HepG2 (cell line): ENCODE data around the gene PGS1. TPM values are rescaled to one million over a fixed set of nuclear protein-coding genes. Genes with fewer than 3 reads are reported as not detected.

ENCODE experiments used
- AHR ChIP-seq: IDR thresholded peaks from 2 replicates; pipeline ENCODE4 v1.6.1; 2018; ENCODE audit warnings: missing genetic modification reagents, missing compliant biosample characterization
- CBX1 ChIP-seq: IDR thresholded peaks from one replicate; pipeline ENCODE4 v1.6.1; 2016; ENCODE audit warnings: antibody characterized with exemption, low read depth
- DMAP1 ChIP-seq: IDR thresholded peaks from 2 replicates; pipeline ENCODE4 v1.6.1; 2016
- NFATC3 ChIP-seq: sonication (generic); formaldehyde crosslinking; IDR thresholded peaks from 2 replicates; pipeline ENCODE4 v1.5.1; 2020; ENCODE audit warnings: mild to moderate bottlenecking, missing genetic modification reagents
- RCOR2 ChIP-seq: IDR thresholded peaks from 2 replicates; pipeline ENCODE4 v1.6.1; 2016; ENCODE audit warnings: missing biosample characterization, missing genetic modification reagents
- XBP1 ChIP-seq: sonication (generic); formaldehyde crosslinking; IDR thresholded peaks from 2 replicates; pipeline ENCODE4 v1.5.0; 2020; ENCODE audit warnings: missing genetic modification reagents
- ZNF280D ChIP-seq: sonication (generic); formaldehyde crosslinking; IDR thresholded peaks from 2 replicates; pipeline ENCODE4 v1.5.1; 2020; ENCODE audit warnings: mild to moderate bottlenecking, missing genetic modification reagents
- polyA plus RNA-seq, 8 experiments: library from polyadenylated mRNA; depleted of rRNA in 3 of 8; stranded (reverse) in 7 of 8; unstranded in 1 of 8; fragments of >200 nt; fragmentation: Illumina TruSeq in 4 of 8; extraction: Trizol in 4 of 8; gene quantifications; 2 replicates each; pipeline versions ENCODE4 v1.2.1 to v1.2.3, GENCODE V29; 2011 to 2016; ENCODE audit warnings: low read depth in 4 of 8, missing spikeins in 1 of 8, mixed read lengths in 1 of 8; ENCODE audit not compliant: insufficient read depth in 1 of 8
- total RNA-seq, 5 experiments: library from RNA; depleted of rRNA; stranded (reverse); fragments of >200 nt; fragmentation: Illumina TruSeq; extraction: Trizol; gene quantifications; 2 replicates each; pipeline ENCODE4 v1.2.3, GENCODE V29; 2016; ENCODE audit warnings: low read depth in 1 of 5
- TF ChIP-seq, protein P1 (sequence below), 2 experiments: fragments of 450-650 bp in 1 of 2; sonication (generic) in 1 of 2; formaldehyde crosslinking in 1 of 2; IDR thresholded peaks; 2 replicates each; pipeline versions ENCODE4 v1.6.1 to v1.8.0; 2016 to 2022; ENCODE audit warnings: antibody characterized with exemption in 1 of 2, mild to moderate bottlenecking in 1 of 2, missing genetic modification reagents in 1 of 2

Gene PGS1
- total and polyA plus RNA-seq, 2 of the 13 experiments (the other 11 are each of a cell fraction or from before 2014, with no cell fraction given) = 25.9 to 31.5 TPM

DNA sequence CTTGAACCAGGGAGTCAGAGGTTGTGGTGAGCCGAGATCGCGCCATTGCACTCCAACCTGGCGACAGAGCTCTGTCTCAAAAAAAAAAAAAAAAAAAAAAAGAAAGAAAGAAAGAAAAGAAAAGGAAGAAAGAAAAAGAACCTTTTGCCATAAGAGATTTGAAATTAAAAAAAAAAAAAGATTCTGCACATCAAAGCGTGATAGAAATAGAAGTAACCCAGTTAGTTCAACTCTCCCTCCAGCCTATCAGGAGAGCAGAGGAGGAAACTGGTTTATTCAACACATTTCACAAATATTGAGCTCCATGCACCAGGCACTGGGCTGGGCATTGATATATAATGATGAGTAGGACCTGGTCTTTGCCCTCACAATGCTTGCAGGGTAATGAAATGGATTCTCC, 16.2 kb upstream of the PGS1 start (continued):
- no peak for TF ChIP-seq ZNF280D
- TF ChIP-seq DMAP1 (CRISPR knock-in tag) = no peak
- TF ChIP-seq RCOR2 (CRISPR knock-in tag) = no peak
- TF ChIP-seq CBX1 = no peak
- TF ChIP-seq AHR (CRISPR knock-in tag) = no peak
- TF ChIP-seq NFATC3 (CRISPR knock-in tag) = no peak
- TF ChIP-seq, protein P1, sequence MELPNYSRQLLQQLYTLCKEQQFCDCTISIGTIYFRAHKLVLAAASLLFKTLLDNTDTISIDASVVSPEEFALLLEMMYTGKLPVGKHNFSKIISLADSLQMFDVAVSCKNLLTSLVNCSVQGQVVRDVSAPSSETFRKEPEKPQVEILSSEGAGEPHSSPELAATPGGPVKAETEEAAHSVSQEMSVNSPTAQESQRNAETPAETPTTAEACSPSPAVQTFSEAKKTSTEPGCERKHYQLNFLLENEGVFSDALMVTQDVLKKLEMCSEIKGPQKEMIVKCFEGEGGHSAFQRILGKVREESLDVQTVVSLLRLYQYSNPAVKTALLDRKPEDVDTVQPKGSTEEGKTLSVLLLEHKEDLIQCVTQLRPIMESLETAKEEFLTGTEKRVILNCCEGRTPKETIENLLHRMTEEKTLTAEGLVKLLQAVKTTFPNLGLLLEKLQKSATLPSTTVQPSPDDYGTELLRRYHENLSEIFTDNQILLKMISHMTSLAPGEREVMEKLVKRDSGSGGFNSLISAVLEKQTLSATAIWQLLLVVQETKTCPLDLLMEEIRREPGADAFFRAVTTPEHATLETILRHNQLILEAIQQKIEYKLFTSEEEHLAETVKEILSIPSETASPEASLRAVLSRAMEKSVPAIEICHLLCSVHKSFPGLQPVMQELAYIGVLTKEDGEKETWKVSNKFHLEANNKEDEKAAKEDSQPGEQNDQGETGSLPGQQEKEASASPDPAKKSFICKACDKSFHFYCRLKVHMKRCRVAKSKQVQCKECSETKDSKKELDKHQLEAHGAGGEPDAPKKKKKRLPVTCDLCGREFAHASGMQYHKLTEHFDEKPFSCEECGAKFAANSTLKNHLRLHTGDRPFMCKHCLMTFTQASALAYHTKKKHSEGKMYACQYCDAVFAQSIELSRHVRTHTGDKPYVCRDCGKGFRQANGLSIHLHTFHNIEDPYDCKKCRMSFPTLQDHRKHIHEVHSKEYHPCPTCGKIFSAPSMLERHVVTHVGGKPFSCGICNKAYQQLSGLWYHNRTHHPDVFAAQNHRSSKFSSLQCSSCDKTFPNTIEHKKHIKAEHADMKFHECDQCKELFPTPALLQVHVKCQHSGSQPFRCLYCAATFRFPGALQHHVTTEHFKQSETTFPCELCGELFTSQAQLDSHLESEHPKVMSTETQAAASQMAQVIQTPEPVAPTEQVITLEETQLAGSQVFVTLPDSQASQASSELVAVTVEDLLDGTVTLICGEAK (IDR thresholded peaks at IDR 0.05) = no peak
- TF ChIP-seq, protein P1 (CRISPR knock-in tag; IDR thresholded peaks at IDR 0.05) = no peak
- TF ChIP-seq XBP1 (CRISPR knock-in tag) = no peak
